T1000 (cell line): ENCODE results near the gene PEX14.
A peak's percentile ranks its signal among the peaks of the same experiment; 100 is the strongest.

Experiments used
- DNase-seq: peaks from one replicate; lab custom pipeline; 2025; ENCODE audit warnings: mixed read lengths; lab: John Stamatoyannopoulos, UW

Gene PEX14

GRCh38 chr1:10597492-10598388, 123.0 kb downstream of the PEX14 start:
- DNase-seq, result no peak

GRCh38 chr1:10598389-10598702, 123.6 kb downstream of the PEX14 start:
- no peak for DNase-seq

- DNase-seq, result peak; percentile 17
Observed at GRCh38 chr1:10599194-10599861, 124.6 kb downstream of the PEX14 start.

GRCh38 chr1:10601342-10602070, 126.8 kb downstream of the PEX14 start:
- no peak for DNase-seq

GRCh38 chr1:10602936-10603335, 128.2 kb downstream of the PEX14 start:
- no peak for DNase-seq

- no peak for DNase-seq
Observed at GRCh38 chr1:10604966-10605365, 130.2 kb downstream of the PEX14 start.

- DNase-seq, result no peak
Observed at GRCh38 chr1:10606064-10606463, 131.3 kb downstream of the PEX14 start.

GRCh38 chr1:10607228-10607627, 132.5 kb downstream of the PEX14 start:
- DNase-seq, result no peak

- no peak for DNase-seq
Observed at GRCh38 chr1:10608690-10609089, 133.9 kb downstream of the PEX14 start.

GRCh38 chr1:10610901-10611600, 136.3 kb downstream of the PEX14 start:
- no peak for DNase-seq

- DNase-seq, result no peak
Observed at GRCh38 chr1:10612436-10613160, 137.8 kb downstream of the PEX14 start.

- no peak for DNase-seq
Observed at GRCh38 chr1:10613340-10613739, 138.6 kb downstream of the PEX14 start.

GRCh38 chr1:10613861-10614260, 139.1 kb downstream of the PEX14 start:
- no peak for DNase-seq

- no peak for DNase-seq
Observed at GRCh38 chr1:10614377-10615225, 139.9 kb downstream of the PEX14 start.

GRCh38 chr1:10615332-10615731, 140.6 kb downstream of the PEX14 start:
- no peak for DNase-seq

GRCh38 chr1:10615932-10616671, 141.4 kb downstream of the PEX14 start:
- no peak for DNase-seq

- DNase-seq, result no peak
Observed at GRCh38 chr1:10616696-10617095, 141.9 kb downstream of the PEX14 start.

GRCh38 chr1:10617318-10617717, 142.6 kb downstream of the PEX14 start:
- DNase-seq, result no peak

GRCh38 chr1:10617931-10618885, 143.5 kb downstream of the PEX14 start:
- DNase-seq, result no peak
